Measurements from ENCODE around the gene HBD.
"Not testable (repeated sequence)": the region's sequence is repeated elsewhere in the genome, so short reads cannot be mapped to it uniquely, and the experiment has no call there.

GRCh38 chr11:5254023-5254422 is 19.7 kb upstream of the HBD start:
- peak; percentile 61 for TF ChIP-seq POLR2A (IDR thresholded peaks at IDR 0.05; ENCODE audit: low read length)
- TF ChIP-seq GATA1 (IDR thresholded peaks at IDR 0.05; ENCODE audit: low read depth, low read length), result not testable (repeated sequence)

Data from erythroblast (primary cell).